GM18867 (cell line): Measurements from ENCODE around the gene UBE2H.
"Not testable (repeated sequence)": the region's sequence is repeated elsewhere in the genome, so short reads cannot be mapped to it uniquely, and the experiment has no call there.

Experiments used
- ATAC-seq: cut with Tn5 transposase; IDR thresholded peaks from one replicate; pipeline ENCODE4 v1.9.1; 2021; ENCODE audit warnings: mild to moderate bottlenecking, moderate library complexity; ENCODE audit not compliant: unreplicated experiment

Gene UBE2H

GRCh38 chr7:129952653-129953560 is at the start of gene UBE2H:
TSS of gene UBE2H (minus strand) at chr7:129952960. CDS start at chr7:129952555, 405 bp downstream.
- peak; percentile 62 for ATAC-seq

GRCh38 chr7:129998446-129998845 is 45.7 kb upstream of the UBE2H start:
- ATAC-seq = no peak

- ATAC-seq = no peak
Measured at GRCh38 chr7:129997285-129997684, 44.5 kb upstream of the UBE2H start.

GRCh38 chr7:129993275-129993674 is 40.5 kb upstream of the UBE2H start:
- no peak for ATAC-seq

GRCh38 chr7:129990403-129991192 is 37.8 kb upstream of the UBE2H start:
- ATAC-seq = no peak

GRCh38 chr7:129989466-129989865 is 36.7 kb upstream of the UBE2H start:
- ATAC-seq = no peak

GRCh38 chr7:129986600-129986999 is 33.8 kb upstream of the UBE2H start:
- ATAC-seq = no peak

GRCh38 chr7:129980667-129981066 is 27.9 kb upstream of the UBE2H start:
- no peak for ATAC-seq

- no peak for ATAC-seq
Measured at GRCh38 chr7:129975309-129975708, 22.5 kb upstream of the UBE2H start.

- ATAC-seq = no peak
Measured at GRCh38 chr7:129970816-129971215, 18.1 kb upstream of the UBE2H start.

- ATAC-seq = no peak
Measured at GRCh38 chr7:129969881-129970446, 17.2 kb upstream of the UBE2H start.

GRCh38 chr7:129968592-129969383 is 16.0 kb upstream of the UBE2H start:
- no peak for ATAC-seq

GRCh38 chr7:129960204-129960475 is 7.4 kb upstream of the UBE2H start:
- not testable (repeated sequence) for ATAC-seq

GRCh38 chr7:129959471-129960203 is 6.9 kb upstream of the UBE2H start:
- ATAC-seq = no peak

GRCh38 chr7:129958643-129959470 is 6.1 kb upstream of the UBE2H start:
- ATAC-seq = no peak

GRCh38 chr7:129955993-129956543 is 3.3 kb upstream of the UBE2H start:
- ATAC-seq = no peak

GRCh38 chr7:129952086-129952652 is 591 bp downstream of the UBE2H start:
- ATAC-seq = peak; percentile 23

- no peak for ATAC-seq
Measured at GRCh38 chr7:129951226-129952085, 1.3 kb downstream of the UBE2H start.
